Measurements from ENCODE around the gene WDFY1.

WDFY1 gene

DNA sequence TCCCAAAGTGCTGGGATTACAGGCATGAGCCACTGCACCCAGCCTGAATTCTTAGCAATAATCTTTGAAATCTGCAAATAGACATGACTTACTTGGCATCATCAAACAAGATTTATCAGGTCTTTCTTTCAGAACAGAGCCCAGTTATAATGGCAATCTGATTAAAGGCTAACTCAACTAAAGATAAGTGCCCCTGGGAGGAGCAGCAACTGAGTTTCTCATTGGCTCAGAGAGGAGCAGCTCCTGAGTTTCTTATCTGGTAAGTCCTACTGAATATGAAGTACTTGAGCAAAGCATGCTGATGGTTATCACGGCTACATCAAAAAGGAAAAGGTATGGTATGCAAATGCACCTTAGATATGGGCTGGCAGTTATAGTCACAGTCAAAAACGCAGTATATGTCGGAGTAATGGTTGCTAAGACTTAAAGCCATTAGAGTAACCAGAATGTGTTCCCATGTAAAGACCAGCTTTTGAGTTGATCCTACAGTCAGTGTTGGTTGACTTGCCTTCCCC, 92.8 kb downstream of the WDFY1 start:
- no peak for DNase-seq

DNA sequence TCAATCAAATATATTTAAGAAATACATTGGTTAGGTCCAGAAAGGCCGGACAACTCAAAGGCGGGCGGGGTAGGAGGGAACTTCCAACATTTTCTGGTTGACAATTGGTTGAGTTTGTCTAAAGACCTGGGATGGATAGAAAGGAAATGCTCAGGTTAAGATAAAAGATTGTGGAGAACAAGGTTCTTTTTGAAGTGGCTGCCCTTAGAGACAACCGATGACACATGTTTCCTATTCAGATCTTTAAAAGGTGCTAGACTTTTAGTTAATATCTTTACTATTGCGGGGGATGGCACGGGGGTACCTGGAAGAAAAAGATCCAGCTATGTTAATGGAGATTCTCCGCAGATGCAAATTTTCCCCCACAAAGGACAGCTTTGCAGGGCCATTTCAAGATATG, 97.7 kb downstream of the WDFY1 start:
- DNase-seq: no peak

DNA sequence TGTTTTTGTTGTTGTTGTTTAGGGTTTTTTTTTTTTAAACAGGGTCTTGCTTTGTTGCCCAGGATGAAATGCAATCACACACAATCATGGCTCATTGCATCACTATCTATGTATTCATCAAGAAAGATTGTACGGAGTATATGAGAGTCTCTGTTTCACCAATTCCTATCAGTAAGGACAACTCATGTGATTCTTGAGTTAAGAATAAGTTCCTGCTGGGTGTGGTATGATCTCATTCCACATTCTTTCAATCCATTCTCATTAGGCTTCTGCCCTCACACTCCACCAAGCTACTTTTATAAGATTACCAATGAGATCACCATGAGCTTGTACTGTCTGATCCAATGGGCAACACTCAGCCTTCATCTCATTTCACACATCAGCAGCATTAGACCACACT, 98.6 kb downstream of the WDFY1 start:
- no peak for DNase-seq

DNA sequence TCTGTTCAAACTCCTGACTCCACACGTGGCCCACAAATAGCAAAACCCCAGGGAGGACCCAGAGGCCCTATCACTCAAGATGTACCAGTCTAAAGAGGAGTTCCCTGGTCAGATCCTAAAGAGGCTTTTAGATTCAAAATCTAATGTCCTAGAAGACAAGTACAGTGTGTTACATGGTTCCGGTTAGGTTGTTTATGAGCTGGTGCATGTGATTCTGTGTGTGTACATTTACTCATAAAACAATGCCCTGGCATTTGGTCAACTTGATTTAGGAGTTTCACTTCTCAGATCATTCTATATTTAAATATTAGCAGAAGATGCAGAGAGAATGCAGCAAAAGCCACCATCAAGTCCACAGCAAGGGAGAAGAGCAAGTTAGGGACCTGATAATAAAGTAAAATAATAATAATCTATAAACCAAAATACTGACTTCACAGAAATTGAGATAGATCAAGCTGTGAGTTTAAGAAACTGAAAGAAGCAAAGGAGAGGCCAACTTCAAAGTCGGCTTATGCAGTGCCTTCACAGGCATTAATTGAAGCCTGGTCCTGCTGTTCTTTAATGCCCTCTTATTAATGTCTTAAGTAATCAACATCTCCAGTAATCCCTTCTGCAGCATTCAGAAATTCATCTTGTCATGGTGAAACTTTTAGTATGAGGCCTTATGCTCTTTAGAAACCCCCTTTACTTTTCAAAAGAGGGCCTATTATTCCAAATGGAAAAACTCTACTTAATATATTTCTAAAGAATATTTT, 103.5 kb downstream of the WDFY1 start:
- no peak for DNase-seq

DNA sequence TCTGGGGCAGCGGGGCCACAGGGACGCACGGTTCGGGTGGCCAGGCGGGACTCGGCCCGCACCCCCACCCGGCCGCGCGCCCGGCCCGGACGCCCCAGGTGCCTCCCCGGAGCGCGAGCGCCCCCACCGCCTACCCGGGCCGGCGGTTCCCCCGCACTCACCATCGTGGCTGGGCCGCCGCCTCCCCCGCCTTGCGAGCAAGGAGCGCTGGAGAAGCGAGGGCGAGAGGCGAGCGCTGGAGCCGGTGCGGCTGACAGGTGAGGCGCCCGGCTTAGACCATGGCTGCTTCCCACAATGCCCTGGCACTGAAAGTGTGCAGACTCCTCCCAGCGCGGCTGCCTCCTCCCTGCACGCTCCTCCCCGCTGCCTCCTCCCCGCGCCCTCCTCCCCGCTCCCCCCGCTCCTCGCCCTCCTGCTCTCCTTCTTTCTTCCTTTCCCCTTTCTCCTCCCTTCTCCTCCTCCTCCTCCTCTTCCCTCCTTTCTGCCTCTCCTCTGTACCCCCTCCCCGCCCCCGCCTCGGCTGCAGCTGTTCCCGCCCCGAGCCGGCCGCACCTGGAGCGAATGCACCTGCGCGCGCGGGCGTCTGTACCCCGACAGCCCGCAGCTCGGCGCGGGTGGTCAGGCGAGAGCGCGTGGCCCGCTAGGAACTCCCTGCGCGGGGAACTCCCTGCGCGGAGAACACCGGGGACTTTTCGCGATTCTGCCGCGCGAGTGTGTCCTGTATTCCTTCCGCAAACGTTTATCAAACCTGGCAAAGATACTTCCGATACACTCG, 107.7 kb downstream of the WDFY1 start, which contains the start of gene AP1S3:
Gene AP1S3, minus strand, starts transcription at position 296 of the 775 bp plus-strand sequence. Its CDS starts 132 bp downstream, at position 164.
- DNase-seq: peak; percentile 53

DNA sequence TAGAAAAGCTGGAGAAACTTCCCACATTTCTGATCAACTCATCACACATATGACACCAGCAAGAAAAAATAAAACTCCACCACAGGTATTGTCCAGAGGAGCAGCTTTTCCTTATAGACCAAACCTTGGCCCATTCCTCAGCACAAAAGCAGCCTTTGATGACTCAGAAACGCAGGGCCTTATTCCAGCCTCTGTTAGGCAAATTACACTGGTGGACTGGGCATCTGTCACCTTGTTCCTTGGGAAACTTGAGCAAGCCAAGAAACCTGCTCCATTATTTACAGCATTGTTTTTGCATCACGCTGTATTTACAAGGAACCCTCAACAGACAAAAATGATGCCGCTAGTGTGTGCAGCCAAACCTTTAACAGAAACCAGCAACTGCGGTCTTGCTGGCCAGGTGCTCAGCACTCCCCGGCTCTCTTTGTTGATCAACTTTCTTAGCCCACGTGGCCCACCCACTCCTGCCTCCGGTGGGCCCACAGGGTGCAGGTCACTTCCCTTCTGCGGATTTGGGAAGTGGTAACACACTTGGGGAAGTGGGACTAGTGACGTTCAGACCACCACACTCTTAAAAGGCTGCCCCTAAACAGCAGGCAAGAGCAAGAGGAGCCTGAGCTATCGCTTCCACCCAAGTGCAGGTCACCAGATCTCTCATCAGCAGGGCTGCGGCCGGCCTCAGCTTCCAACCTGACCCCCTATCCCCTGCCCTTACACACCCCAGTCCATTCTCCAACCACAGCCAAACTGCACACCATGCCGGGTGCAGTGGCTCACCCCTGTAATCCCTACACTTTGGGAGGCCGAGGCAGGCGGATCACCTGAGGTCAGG, 109.2 kb downstream of the WDFY1 start:
- no peak for DNase-seq

DNA sequence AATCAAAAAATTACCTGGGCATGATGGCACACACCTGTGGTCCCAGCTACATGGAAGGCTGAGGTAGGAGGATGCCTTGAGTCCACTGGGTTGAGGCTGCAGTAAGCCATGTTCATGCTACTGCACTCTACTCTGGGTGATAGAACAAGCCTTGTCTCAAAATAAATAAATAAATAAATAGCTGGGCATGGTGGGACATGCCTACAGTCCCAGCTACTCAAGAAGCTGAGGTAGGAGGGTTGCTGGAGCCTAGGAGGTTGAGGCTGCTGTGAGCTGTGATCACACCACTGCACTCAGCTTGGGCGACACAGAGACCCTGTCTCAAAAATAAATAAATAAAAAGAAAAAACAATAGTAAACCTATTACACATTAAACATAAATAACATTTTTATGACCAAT, 110.7 kb downstream of the WDFY1 start:
- no peak for DNase-seq

DNA sequence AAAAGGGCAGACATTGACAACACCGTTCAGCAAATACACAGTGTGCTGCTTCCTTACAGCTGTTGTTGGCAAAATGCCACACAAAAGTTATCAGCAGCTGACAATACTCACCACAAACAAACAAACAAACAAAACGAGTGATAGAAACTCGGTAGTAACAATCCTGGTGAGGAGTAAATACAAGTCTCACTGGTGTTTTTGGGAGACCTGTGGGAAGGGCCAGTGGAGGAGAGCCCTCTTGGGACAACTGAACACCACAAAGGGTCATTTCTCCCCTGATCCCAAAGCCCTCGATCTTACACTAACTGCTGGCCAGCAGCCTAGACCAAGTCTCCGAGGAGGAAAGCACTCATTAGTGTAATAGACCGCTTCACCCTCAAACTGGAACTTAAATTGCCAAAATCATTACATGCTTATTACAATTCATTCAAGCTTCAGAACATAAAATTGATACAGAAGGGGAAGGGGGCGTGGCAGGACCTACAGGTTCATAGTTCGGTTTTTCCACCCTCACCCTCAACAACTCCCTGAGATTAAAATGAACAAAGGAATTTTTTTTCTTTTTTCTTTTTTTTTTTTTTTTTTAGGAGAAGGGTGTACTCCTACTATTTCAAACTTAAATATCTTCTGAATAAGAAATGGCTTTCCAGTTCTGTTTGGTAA, 112.8 kb downstream of the WDFY1 start:
- no peak for DNase-seq

DNA sequence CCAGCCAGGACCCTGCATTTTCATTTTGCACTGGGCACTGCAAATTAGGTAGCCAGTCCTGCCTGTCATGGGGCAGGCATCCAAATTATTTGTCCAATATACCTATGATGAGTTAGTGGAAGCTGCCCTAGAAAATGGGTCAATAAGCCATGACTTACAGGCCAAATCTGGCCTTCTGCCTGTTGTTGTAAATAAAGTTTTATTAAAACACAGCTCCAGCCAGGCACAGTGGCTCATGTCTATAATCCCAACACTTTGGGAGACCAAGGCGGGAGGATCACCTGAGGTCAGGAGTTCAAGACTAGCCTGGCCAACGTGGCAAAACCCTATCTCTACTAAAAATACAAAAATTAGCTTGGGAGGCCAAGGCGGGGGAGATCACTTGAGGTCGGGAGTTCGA, 116.0 kb downstream of the WDFY1 start:
- DNase-seq: no peak

DNA sequence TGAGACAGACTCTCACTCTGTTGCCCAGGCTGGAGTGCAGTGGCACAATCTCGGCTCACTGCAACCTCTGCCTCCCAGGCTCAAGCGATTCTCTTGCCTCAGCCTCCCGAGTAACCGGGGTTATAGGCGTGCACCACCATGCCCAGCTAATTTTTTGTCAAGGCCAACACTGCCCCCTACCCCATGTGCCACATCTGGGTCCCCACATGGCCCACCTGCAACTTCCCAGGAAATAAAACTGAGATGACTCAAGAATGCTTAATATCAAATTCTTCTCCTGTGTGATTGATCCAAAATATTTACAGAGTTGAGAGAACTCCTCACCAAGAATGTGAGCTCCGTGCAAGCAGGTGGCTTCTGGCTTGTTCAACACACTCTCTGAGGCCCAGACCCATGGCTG, 116.8 kb downstream of the WDFY1 start:
- DNase-seq: no peak

DNA sequence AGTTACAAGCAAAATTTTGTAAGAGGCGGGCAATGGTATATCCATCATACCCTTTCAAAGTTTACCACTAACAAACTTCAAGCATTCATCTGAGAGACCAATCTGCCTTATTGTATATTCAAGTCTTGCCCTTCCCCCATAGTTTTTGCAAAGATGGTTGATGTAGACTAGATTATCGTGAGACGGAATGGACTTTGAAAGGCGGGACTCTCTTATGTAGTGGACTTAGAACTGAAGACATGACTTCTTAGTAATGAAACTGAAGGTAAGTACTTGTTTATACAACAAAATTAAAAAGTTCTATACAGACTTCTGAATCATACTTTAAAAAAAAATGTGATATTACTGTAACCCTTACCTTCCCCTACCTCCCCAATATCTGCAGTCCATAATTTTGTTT, 118.1 kb downstream of the WDFY1 start:
- DNase-seq: no peak
